ENCODE data around the gene PTPRE. TPM values are rescaled to one million over a fixed set of nuclear protein-coding genes. Genes with fewer than 3 reads are reported as not detected.

Gene PTPRE
- polyA plus RNA-seq, 1 donor (not counting 4 experiments of a cell fraction or from before 2014, with no cell fraction given) = 15.1 TPM

DNA sequence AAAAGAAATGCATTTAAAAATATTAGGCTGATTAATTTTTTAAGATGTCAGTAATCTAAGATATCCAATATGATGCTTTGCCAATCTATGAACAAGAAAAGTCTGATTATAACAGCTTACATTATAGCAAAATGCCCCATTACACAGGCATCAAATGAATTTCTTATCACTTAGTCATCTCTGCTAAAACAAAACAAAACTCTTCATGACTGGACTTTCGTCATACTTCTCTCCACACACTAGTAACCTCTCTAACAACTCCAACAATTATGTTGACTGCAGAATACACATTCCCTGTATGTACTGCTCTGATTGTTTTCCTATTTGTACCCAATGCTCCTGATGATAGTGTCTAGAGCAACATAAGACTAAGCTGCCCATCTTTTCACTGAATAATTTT, 223.1 kb downstream of the PTPRE start:
- no peaks in the 10 kb centered on the region for H3K27me3 ChIP-seq (ENCODE audit: control insufficient read depth, extremely low read depth, insufficient read depth, low read length)
- dilution Hi-C loops (cut with MboI; ENCODE audit: extremely low pct_ligation_motif_present, low sequenced_read_pairs) = no loop called here
- H3K4me3 ChIP-seq (ENCODE audit: control insufficient read depth in 2 of 3, extremely low read depth in 1 of 3, insufficient read depth in 2 of 3, low read depth in 1 of 3, low read length in 3 of 3) = no peak overlapping the region
- FAIRE-seq (peak; percentile 9), DNase-seq (ENCODE audit: low read depth, low spot score) (no peak)
- peaks cover 15% of the 10 kb centered on the region for H3K4me1 ChIP-seq (ENCODE audit: control insufficient read depth, extremely low read depth, insufficient read depth, low read length)
- H3K9ac ChIP-seq (ENCODE audit: control insufficient read depth, extremely low read depth, insufficient read depth, low read length) = no peak overlapping the region
- H4K20me1 ChIP-seq (ENCODE audit: control insufficient read depth, extremely low read depth, insufficient read depth, low read length) = no peaks in the 10 kb centered on the region
- H3K4me2 ChIP-seq (ENCODE audit: control insufficient read depth, extremely low read depth, insufficient read depth, low read depth, low read length) = peak overlapping the region; percentile 48
- H3K27ac ChIP-seq (ENCODE audit: control insufficient read depth, insufficient read depth, low read length) = no peak overlapping the region
- H3K79me2 ChIP-seq (ENCODE audit: control insufficient read depth, insufficient read depth, low read length) = peaks cover 10% of the 10 kb centered on the region
- no peaks in the 10 kb centered on the region for H3K36me3 ChIP-seq (ENCODE audit: control insufficient read depth in 2 of 2, extremely low read depth in 1 of 2, insufficient read depth in 2 of 2, low read length in 2 of 2)
- H2AFZ ChIP-seq (ENCODE audit: control insufficient read depth, low read length) = no peak overlapping the region
- H3K9me1 ChIP-seq (ENCODE audit: control insufficient read depth, extremely low read depth, insufficient read depth, low read length) = no peaks in the 10 kb centered on the region
- H3K9me3 ChIP-seq (ENCODE audit: control insufficient read depth, low read depth, low read length) = no peaks in the 10 kb centered on the region
- no peak for TF ChIP-seq EZH2 (IDR thresholded peaks at IDR 0.05; ENCODE audit: low read length)
- TF ChIP-seq, protein P1, sequence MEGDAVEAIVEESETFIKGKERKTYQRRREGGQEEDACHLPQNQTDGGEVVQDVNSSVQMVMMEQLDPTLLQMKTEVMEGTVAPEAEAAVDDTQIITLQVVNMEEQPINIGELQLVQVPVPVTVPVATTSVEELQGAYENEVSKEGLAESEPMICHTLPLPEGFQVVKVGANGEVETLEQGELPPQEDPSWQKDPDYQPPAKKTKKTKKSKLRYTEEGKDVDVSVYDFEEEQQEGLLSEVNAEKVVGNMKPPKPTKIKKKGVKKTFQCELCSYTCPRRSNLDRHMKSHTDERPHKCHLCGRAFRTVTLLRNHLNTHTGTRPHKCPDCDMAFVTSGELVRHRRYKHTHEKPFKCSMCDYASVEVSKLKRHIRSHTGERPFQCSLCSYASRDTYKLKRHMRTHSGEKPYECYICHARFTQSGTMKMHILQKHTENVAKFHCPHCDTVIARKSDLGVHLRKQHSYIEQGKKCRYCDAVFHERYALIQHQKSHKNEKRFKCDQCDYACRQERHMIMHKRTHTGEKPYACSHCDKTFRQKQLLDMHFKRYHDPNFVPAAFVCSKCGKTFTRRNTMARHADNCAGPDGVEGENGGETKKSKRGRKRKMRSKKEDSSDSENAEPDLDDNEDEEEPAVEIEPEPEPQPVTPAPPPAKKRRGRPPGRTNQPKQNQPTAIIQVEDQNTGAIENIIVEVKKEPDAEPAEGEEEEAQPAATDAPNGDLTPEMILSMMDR (optimal IDR thresholded peaks at IDR 0.05 in 1 of 3, IDR thresholded peaks at IDR 0.05 in 1 of 3, conservative IDR thresholded peaks at IDR 0.05 in 1 of 3; ENCODE audit: extremely low read depth in 1 of 3, insufficient read depth in 2 of 3, low read length in 3 of 3) = no peak

Other genes starting within 250 kb of the PTPRE start
- gene FOXI2, start 169.9 kb upstream of the PTPRE start, polyA plus RNA-seq = not detected in 3 replicates
- gene CLRN3, start 14.2 kb upstream of the PTPRE start, polyA plus RNA-seq = not detected in 3 replicates
- 0.95 to 12.2 TPM (median 10.4 TPM) in 3 replicates for gene MKI67, start 219.3 kb downstream of the PTPRE start, polyA plus RNA-seq

Measured in keratinocyte (primary cell).